Testis (tissue), 3 donors: ENCODE results near the gene SLC17A3. TPM values are rescaled to one million over a fixed set of nuclear protein-coding genes. Genes with fewer than 3 reads are reported as not detected.

Experiments
- DNase-seq: peaks from one replicate; pipeline ENCODE4 v3.0.0-alpha.2; 2019
- H3K27ac ChIP-seq, 2 donors: fragments of 200-600 bp; sonication (generic); one replicate each; pipeline ENCODE4 v1.5.1; 2019
- H3K27me3 ChIP-seq: fragments of 200-600 bp; sonication (generic); one replicate; pipeline ENCODE4 v1.5.1; 2019
- H3K36me3 ChIP-seq: fragments of 200-600 bp; sonication (generic); one replicate; pipeline ENCODE4 v1.5.1; 2017; ENCODE audit warnings: low read depth; ENCODE audit errors: missing control alignments
- H3K4me1 ChIP-seq: fragments of 200-600 bp; sonication (generic); one replicate; pipeline ENCODE4 v1.5.1; 2019
- H3K4me3 ChIP-seq, 2 donors: fragments of 200-600 bp; sonication (generic); one replicate each; pipeline ENCODE4 v1.5.1; 2017 to 2019
- H3K9me3 ChIP-seq: fragments of 200-600 bp; sonication (generic); one replicate; pipeline ENCODE4 v1.5.1; 2017
- POLR2A ChIP-seq: fragments of 450-650 bp; IDR thresholded peaks from one replicate; pipeline ENCODE4 v1.6.1; 2017; ENCODE audit warnings: antibody characterized with exemption, mild to moderate bottlenecking, moderate library complexity
- WGBS, 2 donors: methylation state at CpG; one replicate each; pipeline ENCODE4 v1.1.5; 2018; 5-methylcytosine and 5-hydroxymethylcytosine counted together
- intact Hi-C: fragments of 100-400 bp; cut with DNase I; formaldehyde crosslinking; loops from one replicate; pipeline ENCODE4 v1.15.1; 2023; ENCODE audit warnings: low total_unique reads
- polyA plus RNA-seq: library from polyadenylated mRNA; stranded (reverse); fragments of 350-450 nt; fragmentation: Illumina TruSeq; extraction: RNeasy Lipid Tissue Mini Kit (QIAGEN cat#74804); gene quantifications from one replicate; pipeline ENCODE4 v1.2.3, GENCODE V29; 2014; ENCODE audit warnings: low read depth, low replicate concordance; ENCODE audit not compliant: insufficient read depth
- total RNA-seq, 2 donors: library from RNA; depleted of rRNA; stranded (reverse); fragments of >200 nt; gene quantifications; one replicate each; pipeline ENCODE4 v1.2.3, GENCODE V29; 2016
- TF ChIP-seq, protein P1 (sequence below), 3 experiments: fragments of 450-650 bp in 2 of 3; fragments of 200-600 bp in 1 of 3; sonication (generic) in 1 of 3; IDR thresholded peaks; one replicate each; pipeline ENCODE4 v1.5.1; 2016 to 2019; ENCODE audit warnings: antibody characterized with exemption in 3 of 3, mild to moderate bottlenecking in 2 of 3, moderate library complexity in 1 of 3

SLC17A3 gene
- total and polyA plus RNA-seq, 3 donors from 2014 or later, result 0.61 to 0.68 TPM; not detected in 1

DNA sequence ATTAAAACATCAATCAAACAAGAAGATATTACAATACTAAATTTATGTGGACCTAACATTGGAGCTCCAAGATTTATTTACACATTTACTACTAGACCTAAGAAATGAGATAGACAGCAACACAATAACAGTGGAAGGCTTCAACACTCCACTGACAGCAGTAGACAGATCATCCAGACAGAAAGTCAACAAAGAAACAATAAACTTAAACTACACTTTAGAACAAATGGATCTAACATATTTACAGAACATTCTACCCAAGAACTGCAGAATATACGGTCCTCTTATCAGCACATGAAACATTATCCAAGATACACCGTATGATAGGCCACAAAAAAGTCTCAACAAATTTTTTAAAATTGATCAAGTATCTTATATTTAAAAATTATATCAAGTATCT, 69.2 kb downstream of the SLC17A3 start:
- WGBS, 2 donors, result 74 to 78% methylated on average over 2 of the region's 2 CpGs
- H3K27me3 ChIP-seq, result no peaks in the 10 kb centered on the region
- H3K4me1 ChIP-seq, result no peaks in the 10 kb centered on the region
- H3K4me3 ChIP-seq, result no peak overlapping the region
- no peaks in the 10 kb centered on the region for H3K36me3 ChIP-seq
- no peak overlapping the region for H3K27ac ChIP-seq
- no peaks in the 10 kb centered on the region for H3K9me3 ChIP-seq
- DNase-seq, result no peak
- TF ChIP-seq, protein P1, sequence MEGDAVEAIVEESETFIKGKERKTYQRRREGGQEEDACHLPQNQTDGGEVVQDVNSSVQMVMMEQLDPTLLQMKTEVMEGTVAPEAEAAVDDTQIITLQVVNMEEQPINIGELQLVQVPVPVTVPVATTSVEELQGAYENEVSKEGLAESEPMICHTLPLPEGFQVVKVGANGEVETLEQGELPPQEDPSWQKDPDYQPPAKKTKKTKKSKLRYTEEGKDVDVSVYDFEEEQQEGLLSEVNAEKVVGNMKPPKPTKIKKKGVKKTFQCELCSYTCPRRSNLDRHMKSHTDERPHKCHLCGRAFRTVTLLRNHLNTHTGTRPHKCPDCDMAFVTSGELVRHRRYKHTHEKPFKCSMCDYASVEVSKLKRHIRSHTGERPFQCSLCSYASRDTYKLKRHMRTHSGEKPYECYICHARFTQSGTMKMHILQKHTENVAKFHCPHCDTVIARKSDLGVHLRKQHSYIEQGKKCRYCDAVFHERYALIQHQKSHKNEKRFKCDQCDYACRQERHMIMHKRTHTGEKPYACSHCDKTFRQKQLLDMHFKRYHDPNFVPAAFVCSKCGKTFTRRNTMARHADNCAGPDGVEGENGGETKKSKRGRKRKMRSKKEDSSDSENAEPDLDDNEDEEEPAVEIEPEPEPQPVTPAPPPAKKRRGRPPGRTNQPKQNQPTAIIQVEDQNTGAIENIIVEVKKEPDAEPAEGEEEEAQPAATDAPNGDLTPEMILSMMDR (IDR thresholded peaks at IDR 0.05), result no peak
- TF ChIP-seq POLR2A, result no peak
- intact Hi-C loops, result no loop called here

- intact Hi-C loops, result no loop called here
- Histone ChIP-seq H3K36me3 (no peaks in the 10 kb centered on the region), H3K27ac (no peak overlapping the region), H3K4me3 (no peak overlapping the region), H3K9me3 (no peaks in the 10 kb centered on the region), H3K27me3 (no peaks in the 10 kb centered on the region), H3K4me1 (no peaks in the 10 kb centered on the region)
- DNase-seq, result no peak
- 71 to 74% methylated on average over 4 of the region's 4 CpGs for WGBS, 2 donors
- TF ChIP-seq POLR2A, result no peak
- TF ChIP-seq, protein P1 (IDR thresholded peaks at IDR 0.05), result no peak
Observed at GRCh38 chr6:25801436-25801835, 72.6 kb downstream of the SLC17A3 start.

Other genes starting within 250 kb of the SLC17A3 start
- gene SCGN, start 222.0 kb downstream of the SLC17A3 start, total RNA-seq, result 1 to 10 TPM in 1 of 2 donors, under 1 TPM in 1; 0.37 to 2.0 TPM
- 0.73 TPM for gene SCGN, start 222.0 kb downstream of the SLC17A3 start, polyA plus RNA-seq
- gene SLC17A4, start 119.5 kb downstream of the SLC17A3 start, total RNA-seq, result under 1 TPM; 0.24 to 0.37 TPM
- 0.45 TPM for gene SLC17A4, start 119.5 kb downstream of the SLC17A3 start, polyA plus RNA-seq
- 1 to 10 TPM in 1 of 2 donors, under 1 TPM in 1; 0.99 to 1.0 TPM for gene SLC17A1, start 42.2 kb downstream of the SLC17A3 start, total RNA-seq
- gene SLC17A1, start 42.2 kb downstream of the SLC17A3 start, polyA plus RNA-seq, result 3.9 TPM
- under 1 TPM; 0.31 to 0.50 TPM for gene SLC17A2, start 56.4 kb upstream of the SLC17A3 start, total RNA-seq
- gene SLC17A2, start 56.4 kb upstream of the SLC17A3 start, polyA plus RNA-seq, result 0.17 TPM
- 1 to 10 TPM; 5.3 to 9.1 TPM for gene TRIM38, start 88.6 kb upstream of the SLC17A3 start, total RNA-seq
- 3.2 TPM for gene TRIM38, start 88.6 kb upstream of the SLC17A3 start, polyA plus RNA-seq
- 1 to 10 TPM; 4.1 to 5.1 TPM for gene HFE, start 213.2 kb upstream of the SLC17A3 start, total RNA-seq
- 4.8 TPM for gene HFE, start 213.2 kb upstream of the SLC17A3 start, polyA plus RNA-seq